Motor neuron (in vitro differentiated cells): ENCODE measurements around the gene EGFLAM. TPM values are rescaled to one million over a fixed set of nuclear protein-coding genes. Genes with fewer than 3 reads are reported as not detected.

ENCODE experiments used
- ATAC-seq, 8 experiments: fragments of 200-7000 bp; cut with Tn5 transposase; replicated peaks in 6 of 8; 2 replicates each; pipeline ENCODE4 v1.8.0; 2021; ENCODE audit warnings: mild to moderate bottlenecking in 8 of 8, moderate library complexity in 8 of 8
- H3K27ac ChIP-seq, 2 donors: fragments of 250-450 bp; sonication (Bioruptor Pico); 2 replicates each; pipeline ENCODE4 v1.9.0; 2021; ENCODE audit warnings: antibody characterized with exemption in 2 of 2, mild to moderate bottlenecking in 2 of 2, moderate library complexity in 1 of 2
- H3K4me1 ChIP-seq, 2 donors: fragments of 250-450 bp; sonication (Bioruptor Pico); replicated peaks in 1 of 2; 2 replicates each; pipeline ENCODE4 v1.6.1; 2021; ENCODE audit warnings: antibody characterized with exemption in 2 of 2, mild to moderate bottlenecking in 2 of 2, moderate library complexity in 1 of 2
- H3K4me3 ChIP-seq, 5 donors: fragments of 250-450 bp; sonication (Bioruptor Pico); 2 replicates each; pipeline ENCODE4 v1.9.0; 2021; ENCODE audit warnings: antibody characterized with exemption in 5 of 5, mild to moderate bottlenecking in 5 of 5, moderate library complexity in 4 of 5
- WGBS, 10 experiments: fragments of 450-650 bp; shearing (Covaris generic); methylation state at CpG; one replicate each; pipeline ENCODE4 v1.0.0; 2022; 5-methylcytosine and 5-hydroxymethylcytosine counted together
- in situ Hi-C, 9 experiments: fragments of 400-800 bp; cut with MboI; loops; one replicate each; pipeline ENCODE4 v1.15.0; 2021; ENCODE audit warnings: low sequenced_read_pairs in 9 of 9, low pct_unique_long_range_greater_than_20kb in 2 of 9; ENCODE audit not compliant: unreplicated experiment in 9 of 9
- total RNA-seq, 8 experiments: library from RNA; unstranded; fragments of 300-600 nt; gene quantifications; 2 replicates each; pipeline versions ENCODE4 v1.2.3 to v1.2.4, GENCODE V29; 2022

The EGFLAM gene
- total RNA-seq, 8 experiments from 2014 or later, result 0.65 to 30.2 (median 1.6) TPM

- WGBS, 10 experiments, result 0 to 100% (median 94%) methylated on average over 1 to 3 of the region's 3 CpGs; no CpG with 5 or more reads in 3 of the 10 experiments
- no peak overlapping the region for H3K4me3 ChIP-seq
- H3K4me1 ChIP-seq, result no peaks in the 10 kb centered on the region
- in situ Hi-C loops, result no loop called here
- no peak overlapping the region for H3K27ac ChIP-seq
- peak in 5 of 8 experiments; percentile 23 to 95 (median 74) for ATAC-seq
Measured at GRCh38 chr5:38373743-38374142, 115.4 kb downstream of the EGFLAM start.

- no peak for ATAC-seq
- in situ Hi-C loops, result no loop called here
- H3K4me3 ChIP-seq, result no peak overlapping the region
- no peak overlapping the region for H3K27ac ChIP-seq
- 33 to 100% (median 90%) methylated on average over 1 of the region's 1 CpG; no CpG with 5 or more reads in 6 of the 10 experiments for WGBS, 10 experiments
- H3K4me1 ChIP-seq, result peaks cover 5 to 15% of the 10 kb centered on the region in 2 donors
Measured at GRCh38 chr5:38375423-38375822, 117.1 kb downstream of the EGFLAM start.

GRCh38 chr5:38376404-38376803 is 118.0 kb downstream of the EGFLAM start:
- H3K4me1 ChIP-seq, result peaks cover 13 to 25% of the 10 kb centered on the region in 2 donors
- in situ Hi-C loops, result no loop called here
- 25 to 94% (median 72%) methylated on average over 1 to 2 of the region's 2 CpGs; no CpG with 5 or more reads in 3 of the 10 experiments for WGBS, 10 experiments
- no peak overlapping the region for H3K27ac ChIP-seq
- H3K4me3 ChIP-seq, result no peak overlapping the region
- ATAC-seq, result no peak

GRCh38 chr5:38378579-38378978 is 120.2 kb downstream of the EGFLAM start:
- ATAC-seq, result no peak
- WGBS, 10 experiments, result 71 to 100% (median 100%) methylated on average over 1 of the region's 1 CpG; no CpG with 5 or more reads in 5 of the 10 experiments
- in situ Hi-C loops, result no loop called here
- H3K4me3 ChIP-seq, result no peak overlapping the region
- peaks cover 13 to 29% of the 10 kb centered on the region in 2 donors for H3K4me1 ChIP-seq
- no peak overlapping the region for H3K27ac ChIP-seq

- Histone ChIP-seq H3K4me1 (peaks cover 13 to 29% of the 10 kb centered on the region in 2 donors), H3K4me3 (no peak overlapping the region), H3K27ac (no peak overlapping the region)
- in situ Hi-C loops, result no loop called here
- peak in 4 of 8 experiments; percentile 9 to 50 (median 32) for ATAC-seq
- WGBS, 10 experiments, result 11 to 80% (median 30%) methylated on average over 1 to 5 of the region's 7 CpGs; no CpG with 5 or more reads in 2 of the 10 experiments
Measured at GRCh38 chr5:38379350-38379937, 121.1 kb downstream of the EGFLAM start.

- WGBS, 10 experiments, result 0 to 100% (median 60%) methylated on average over 1 to 4 of the region's 4 CpGs; no CpG with 5 or more reads in 1 of the 10 experiments
- H3K27ac ChIP-seq, result no peak overlapping the region
- H3K4me1 ChIP-seq, result peaks cover 13 to 29% of the 10 kb centered on the region in 2 donors
- no peak overlapping the region for H3K4me3 ChIP-seq
- in situ Hi-C loops, result no loop called here
- peak in 4 of 8 experiments; percentile 14 to 76 (median 44) for ATAC-seq
Measured at GRCh38 chr5:38380537-38380936, 122.2 kb downstream of the EGFLAM start.

- peaks cover 13 to 29% of the 10 kb centered on the region in 2 donors for H3K4me1 ChIP-seq
- in situ Hi-C loops, result no loop called here
- peak in 2 of 8 experiments; percentile 8 to 28 for ATAC-seq
- H3K27ac ChIP-seq, result no peak overlapping the region
- 19 to 100% (median 73%) methylated on average over 1 to 5 of the region's 5 CpGs for WGBS, 10 experiments
- H3K4me3 ChIP-seq, result no peak overlapping the region
Measured at GRCh38 chr5:38381361-38381760, 123.0 kb downstream of the EGFLAM start.

GRCh38 chr5:38382898-38383297 is 124.5 kb downstream of the EGFLAM start:
- peak; percentile 84 to 99 (median 94) for ATAC-seq
- 4 to 90% (median 48%) methylated on average over 2 to 7 of the region's 7 CpGs; no CpG with 5 or more reads in 1 of the 10 experiments for WGBS, 10 experiments
- Histone ChIP-seq H3K4me3 (no peak overlapping the region), H3K27ac (no peak overlapping the region), H3K4me1 (peaks cover 13 to 29% of the 10 kb centered on the region in 2 donors)
- in situ Hi-C loops, result no loop called here

GRCh38 chr5:38383701-38384100 is 125.3 kb downstream of the EGFLAM start:
- Histone ChIP-seq H3K27ac (no peak overlapping the region), H3K4me1 (peaks cover 13 to 29% of the 10 kb centered on the region in 2 donors), H3K4me3 (no peak overlapping the region)
- ATAC-seq, result no peak
- in situ Hi-C loops, result no loop called here
- 46 to 100% (median 82%) methylated on average over 1 to 3 of the region's 3 CpGs; no CpG with 5 or more reads in 2 of the 10 experiments for WGBS, 10 experiments

GRCh38 chr5:38384396-38384795 is 126.0 kb downstream of the EGFLAM start:
- Histone ChIP-seq H3K4me3 (no peak overlapping the region), H3K27ac (no peak overlapping the region), H3K4me1 (peaks cover 10 to 24% of the 10 kb centered on the region in 2 donors)
- no peak for ATAC-seq
- in situ Hi-C loops, result no loop called here
- WGBS, 10 experiments, result 50 to 100% (median 93%) methylated on average over 1 to 3 of the region's 3 CpGs; no CpG with 5 or more reads in 3 of the 10 experiments

GRCh38 chr5:38387161-38387560 is 128.8 kb downstream of the EGFLAM start:
- ATAC-seq, result no peak
- 0 to 83% (median 50%) methylated on average over 1 to 2 of the region's 2 CpGs; no CpG with 5 or more reads in 3 of the 10 experiments for WGBS, 10 experiments
- Histone ChIP-seq H3K4me1 (no peaks in the 10 kb centered on the region), H3K27ac (no peak overlapping the region), H3K4me3 (no peak overlapping the region)
- in situ Hi-C loops, result no loop called here

GRCh38 chr5:38393636-38394035 is 135.3 kb downstream of the EGFLAM start:
- Histone ChIP-seq H3K4me1 (no peaks in the 10 kb centered on the region), H3K27ac (no peak overlapping the region), H3K4me3 (no peak overlapping the region)
- in situ Hi-C loops, result no loop called here
- ATAC-seq, result no peak
- WGBS, 10 experiments, result 80 to 97% (median 93%) methylated on average over 1 to 9 of the region's 15 CpGs; no CpG with 5 or more reads in 5 of the 10 experiments

- 31 to 75% (median 50%) methylated on average over 1 to 6 of the region's 6 CpGs; no CpG with 5 or more reads in 2 of the 10 experiments for WGBS, 10 experiments
- in situ Hi-C loops, result no loop called here
- peak in 3 of 8 experiments; percentile 54 to 87 (median 73) for ATAC-seq
- Histone ChIP-seq H3K27ac (no peak overlapping the region), H3K4me3 (no peak overlapping the region), H3K4me1 (no peaks in the 10 kb centered on the region)
Measured at GRCh38 chr5:38396766-38397165, 138.4 kb downstream of the EGFLAM start.
